Rectal smooth muscle tissue (tissue), 1 donor: ENCODE results near the gene CCNB2.

ENCODE experiments used
- H3K27ac ChIP-seq: one replicate; pipeline ENCODE4 v1.7.0; 2013; ENCODE audit warnings: low read depth, low read length, inconsistent platforms
- H3K27me3 ChIP-seq: one replicate; pipeline ENCODE4 v1.7.0; 2013; ENCODE audit warnings: low read length; ENCODE audit not compliant: control insufficient read depth, insufficient read depth
- H3K36me3 ChIP-seq: one replicate; pipeline ENCODE4 v1.7.0; 2013; ENCODE audit warnings: low read length; ENCODE audit not compliant: control insufficient read depth, insufficient read depth
- H3K4me1 ChIP-seq: one replicate; pipeline ENCODE4 v1.7.0; 2013; ENCODE audit warnings: low read length; ENCODE audit not compliant: control insufficient read depth, insufficient read depth
- H3K4me3 ChIP-seq: one replicate; pipeline ENCODE4 v1.7.0; 2013; ENCODE audit warnings: low read length
- H3K9ac ChIP-seq: one replicate; pipeline ENCODE4 v1.7.0; 2013; ENCODE audit warnings: low read length

CCNB2 gene

GRCh38 chr15:59104912-59105732, at the start of gene CCNB2:
Gene CCNB2, plus strand, starts transcription at chr15:59105146. Its CDS starts 123 bp downstream, at chr15:59105269.
- H3K4me1 ChIP-seq = no peaks in the 10 kb centered on the region
- no peaks in the 10 kb centered on the region for H3K27me3 ChIP-seq
- peak within 1 kb of the TSS; percentile 77 for H3K4me3 ChIP-seq
- H3K36me3 ChIP-seq = peaks cover 2% of the 10 kb centered on the region
- peak within 1 kb of the TSS; percentile 57 for H3K9ac ChIP-seq
- H3K27ac ChIP-seq = no peak within 1 kb of the TSS

GRCh38 chr15:59059076-59059597, 45.8 kb upstream of the CCNB2 start:
- Histone ChIP-seq H3K27ac (no peak overlapping the region), H3K4me1 (no peaks in the 10 kb centered on the region), H3K9ac (no peak overlapping the region), H3K36me3 (peaks cover 11% of the 10 kb centered on the region), H3K27me3 (no peaks in the 10 kb centered on the region), H3K4me3 (no peak overlapping the region)

GRCh38 chr15:59060348-59060747, 44.6 kb upstream of the CCNB2 start:
- Histone ChIP-seq H3K27me3 (no peaks in the 10 kb centered on the region), H3K4me3 (no peak overlapping the region), H3K36me3 (peaks cover 11% of the 10 kb centered on the region), H3K27ac (no peak overlapping the region), H3K4me1 (no peaks in the 10 kb centered on the region), H3K9ac (no peak overlapping the region)

GRCh38 chr15:59063042-59063441, 41.9 kb upstream of the CCNB2 start:
- Histone ChIP-seq H3K36me3 (peaks cover 18% of the 10 kb centered on the region), H3K27ac (no peak overlapping the region), H3K27me3 (no peaks in the 10 kb centered on the region), H3K4me1 (no peaks in the 10 kb centered on the region), H3K4me3 (no peak overlapping the region), H3K9ac (no peak overlapping the region)

- no peaks in the 10 kb centered on the region for H3K27me3 ChIP-seq
- H3K9ac ChIP-seq = no peak overlapping the region
- no peak overlapping the region for H3K4me3 ChIP-seq
- H3K4me1 ChIP-seq = no peaks in the 10 kb centered on the region
- H3K27ac ChIP-seq = no peak overlapping the region
- peaks cover 12% of the 10 kb centered on the region for H3K36me3 ChIP-seq
Observed at GRCh38 chr15:59069430-59069829, 35.5 kb upstream of the CCNB2 start.

GRCh38 chr15:59074607-59075006, 30.3 kb upstream of the CCNB2 start:
- H3K36me3 ChIP-seq = peaks cover 4% of the 10 kb centered on the region
- no peak overlapping the region for H3K4me3 ChIP-seq

GRCh38 chr15:59087731-59088130, 17.2 kb upstream of the CCNB2 start:
- no peaks in the 10 kb centered on the region for H3K4me1 ChIP-seq
- H3K4me3 ChIP-seq = no peak overlapping the region
- peaks cover 24% of the 10 kb centered on the region for H3K36me3 ChIP-seq
- H3K27me3 ChIP-seq = no peaks in the 10 kb centered on the region
- no peak overlapping the region for H3K27ac ChIP-seq
- H3K9ac ChIP-seq = no peak overlapping the region

More at GRCh38 chr15:59074607-59075006, 30.3 kb upstream of the CCNB2 start:
- Histone ChIP-seq H3K27me3 (no peaks in the 10 kb centered on the region), H3K27ac (no peak overlapping the region), H3K4me1 (no peaks in the 10 kb centered on the region), H3K9ac (no peak overlapping the region)

- H3K9ac ChIP-seq = no peak overlapping the region
- no peak overlapping the region for H3K4me3 ChIP-seq
- H3K4me1 ChIP-seq = no peaks in the 10 kb centered on the region
- no peaks in the 10 kb centered on the region for H3K27me3 ChIP-seq
- peaks cover 19% of the 10 kb centered on the region for H3K36me3 ChIP-seq
- H3K27ac ChIP-seq = no peak overlapping the region
Observed at GRCh38 chr15:59094077-59094476, 10.9 kb upstream of the CCNB2 start.

- no peak overlapping the region for H3K27ac ChIP-seq
- H3K4me1 ChIP-seq = no peaks in the 10 kb centered on the region
- H3K27me3 ChIP-seq = no peaks in the 10 kb centered on the region
- no peak overlapping the region for H3K4me3 ChIP-seq
- H3K36me3 ChIP-seq = peaks cover 23% of the 10 kb centered on the region
- no peak overlapping the region for H3K9ac ChIP-seq
Observed at GRCh38 chr15:59096429-59096828, 8.5 kb upstream of the CCNB2 start.

- Histone ChIP-seq H3K27me3 (no peaks in the 10 kb centered on the region), H3K4me1 (no peaks in the 10 kb centered on the region), H3K27ac (no peak overlapping the region), H3K4me3 (no peak overlapping the region), H3K9ac (no peak overlapping the region), H3K36me3 (peaks cover 12% of the 10 kb centered on the region)
Observed at GRCh38 chr15:59099162-59099685, 5.7 kb upstream of the CCNB2 start.

- Histone ChIP-seq H3K4me1 (no peaks in the 10 kb centered on the region), H3K27ac (no peak overlapping the region), H3K27me3 (no peaks in the 10 kb centered on the region), H3K4me3 (peak overlapping the region; percentile 77), H3K9ac (peak overlapping the region; percentile 57), H3K36me3 (peaks cover 4% of the 10 kb centered on the region)
Observed at GRCh38 chr15:59104602-59104911, 389 bp upstream of the CCNB2 start.

GRCh38 chr15:59105854-59106253, 908 bp downstream of the CCNB2 start:
- no peaks in the 10 kb centered on the region for H3K27me3 ChIP-seq
- peak overlapping the region; percentile 77 for H3K4me3 ChIP-seq
- H3K27ac ChIP-seq = no peak overlapping the region
- no peak overlapping the region for H3K9ac ChIP-seq
- no peaks in the 10 kb centered on the region for H3K4me1 ChIP-seq
- H3K36me3 ChIP-seq = no peaks in the 10 kb centered on the region

GRCh38 chr15:59111251-59111650, 6.3 kb downstream of the CCNB2 start:
- Histone ChIP-seq H3K9ac (no peak overlapping the region), H3K27ac (no peak overlapping the region)

More at GRCh38 chr15:59111251-59111650, 6.3 kb downstream of the CCNB2 start:
- no peaks in the 10 kb centered on the region for H3K27me3 ChIP-seq
- H3K36me3 ChIP-seq = no peaks in the 10 kb centered on the region
- no peak overlapping the region for H3K4me3 ChIP-seq
- H3K4me1 ChIP-seq = no peaks in the 10 kb centered on the region
